ENCODE results near the gene SLC10A3.

DNA sequence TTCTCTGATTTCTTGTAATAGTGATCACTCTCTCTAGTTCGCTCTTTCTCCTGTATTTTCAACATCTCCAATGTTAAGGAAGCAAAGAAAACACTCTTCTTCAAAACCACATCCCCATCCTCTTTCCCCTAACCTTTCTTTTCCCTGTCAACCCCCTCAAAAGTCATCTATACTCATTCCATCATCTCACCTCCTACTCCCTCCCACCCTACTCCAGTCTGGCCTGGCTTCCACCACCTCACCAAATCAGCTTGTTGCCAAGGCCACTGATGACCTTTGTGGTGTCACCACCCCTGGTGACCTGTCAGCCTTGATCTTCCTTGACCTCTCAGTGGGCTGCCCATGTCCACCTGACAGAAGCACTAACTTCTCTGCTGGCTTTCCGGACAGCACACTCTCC, 23.3 kb upstream of the SLC10A3 start:
- TF ChIP-seq POLR2A (IDR thresholded peaks at IDR 0.05): no peak
- TF ChIP-seq, protein P1, sequence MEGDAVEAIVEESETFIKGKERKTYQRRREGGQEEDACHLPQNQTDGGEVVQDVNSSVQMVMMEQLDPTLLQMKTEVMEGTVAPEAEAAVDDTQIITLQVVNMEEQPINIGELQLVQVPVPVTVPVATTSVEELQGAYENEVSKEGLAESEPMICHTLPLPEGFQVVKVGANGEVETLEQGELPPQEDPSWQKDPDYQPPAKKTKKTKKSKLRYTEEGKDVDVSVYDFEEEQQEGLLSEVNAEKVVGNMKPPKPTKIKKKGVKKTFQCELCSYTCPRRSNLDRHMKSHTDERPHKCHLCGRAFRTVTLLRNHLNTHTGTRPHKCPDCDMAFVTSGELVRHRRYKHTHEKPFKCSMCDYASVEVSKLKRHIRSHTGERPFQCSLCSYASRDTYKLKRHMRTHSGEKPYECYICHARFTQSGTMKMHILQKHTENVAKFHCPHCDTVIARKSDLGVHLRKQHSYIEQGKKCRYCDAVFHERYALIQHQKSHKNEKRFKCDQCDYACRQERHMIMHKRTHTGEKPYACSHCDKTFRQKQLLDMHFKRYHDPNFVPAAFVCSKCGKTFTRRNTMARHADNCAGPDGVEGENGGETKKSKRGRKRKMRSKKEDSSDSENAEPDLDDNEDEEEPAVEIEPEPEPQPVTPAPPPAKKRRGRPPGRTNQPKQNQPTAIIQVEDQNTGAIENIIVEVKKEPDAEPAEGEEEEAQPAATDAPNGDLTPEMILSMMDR (IDR thresholded peaks at IDR 0.05): no peak

Measured in testis (tissue), 2 donors.